IMR-90 (cell line): ENCODE results near the gene CKAP2L. TPM values are rescaled to one million over a fixed set of nuclear protein-coding genes. Genes with fewer than 3 reads are reported as not detected.

Experiments
- ATAC-seq: fragments of 200-7000 bp; cut with Tn5 transposase; 2 replicates; pipeline ENCODE4 v1.9.1; 2020; ENCODE audit warnings: low read depth, mild to moderate bottlenecking, moderate library complexity
- BruUV-seq: library from RNA; stranded (reverse); fragments of 400-500 nt; replicated peaks from 2 replicates; lab custom pipeline; 2021; lab: Mats Ljungman, UMichigan
- CTCF ChIA-PET: fragments of 300-600 bp; formaldehyde crosslinking; extraction: SDS; loops from one replicate; lab custom pipeline; 2021; ENCODE audit warnings: antibody characterized with exemption; lab: Yijun Ruan, JAX
- POLR2A ChIA-PET: fragments of 300-600 bp; sonication (Branson Sonifier 250); formaldehyde crosslinking; loops from one replicate; lab custom pipeline; 2022; ENCODE audit warnings: antibody characterized with exemption; ENCODE audit not compliant: unreplicated experiment; lab: Charles Lee
- DNase-seq: peaks from one replicate; pipeline ENCODE4 v3.0.0; 2013
- H2AFZ ChIP-seq: replicated peaks from 2 replicates; pipeline ENCODE3; 2013; ENCODE audit warnings: low read length, mild to moderate bottlenecking; ENCODE audit not compliant: poor library complexity
- H2AK5ac ChIP-seq: 2 replicates; pipeline ENCODE4 v1.6.1; 2013; ENCODE audit warnings: low read depth, low read length, inconsistent platforms
- H2AK9ac ChIP-seq: replicated peaks from 2 replicates; pipeline ENCODE3; 2013; ENCODE audit warnings: mild to moderate bottlenecking, low read depth, low read length, moderate library complexity; ENCODE audit not compliant: poor library complexity
- H2BK120ac ChIP-seq: 2 replicates; pipeline ENCODE4 v1.6.1; 2013; ENCODE audit warnings: low read depth, low read length, inconsistent platforms
- H2BK15ac ChIP-seq: 3 replicates; pipeline ENCODE4 v1.6.1; 2013; ENCODE audit warnings: low read depth, low read length, inconsistent platforms
- H2BK20ac ChIP-seq: 2 replicates; pipeline ENCODE4 v1.6.1; 2013; ENCODE audit warnings: low read depth, mild to moderate bottlenecking, inconsistent platforms, low read length, moderate library complexity
- H2BK5ac ChIP-seq: 2 replicates; pipeline ENCODE4 v1.6.1; 2013; ENCODE audit warnings: mild to moderate bottlenecking, low read depth, low read length, inconsistent platforms; ENCODE audit not compliant: poor library complexity, severe bottlenecking
- H3K14ac ChIP-seq: replicated peaks from 2 replicates; pipeline ENCODE4 v1.6.1; 2013; ENCODE audit warnings: low read depth, low read length, inconsistent platforms
- H3K18ac ChIP-seq: 2 replicates; pipeline ENCODE4 v1.6.1; 2013; ENCODE audit warnings: low read depth, low read length, control low read depth
- H3K23ac ChIP-seq: 2 replicates; pipeline ENCODE4 v1.6.1; 2013; ENCODE audit warnings: low read depth, low read length, inconsistent platforms
- H3K27ac ChIP-seq: 2 replicates; pipeline ENCODE4 v1.5.1; 2013; ENCODE audit warnings: mild to moderate bottlenecking, control low read depth, low read length; ENCODE audit not compliant: insufficient read depth
- H3K27me3 ChIP-seq: 2 replicates; pipeline ENCODE4 v1.6.1; 2013; ENCODE audit warnings: low read length; ENCODE audit not compliant: control insufficient read depth, insufficient read depth
- H3K36me3 ChIP-seq: 2 replicates; pipeline ENCODE4 v1.6.1; 2013; ENCODE audit warnings: low read length, mixed read lengths; ENCODE audit not compliant: control insufficient read depth, insufficient read depth
- H3K4ac ChIP-seq: 2 replicates; pipeline ENCODE4 v1.6.1; 2013; ENCODE audit warnings: low read depth, low read length, inconsistent platforms
- H3K4me1 ChIP-seq: 2 replicates; pipeline ENCODE4 v1.6.1; 2013; ENCODE audit warnings: low read length, mixed read lengths; ENCODE audit not compliant: control insufficient read depth, insufficient read depth
- H3K4me2 ChIP-seq: 2 replicates; pipeline ENCODE4 v1.6.1; 2013; ENCODE audit warnings: low read depth, mild to moderate bottlenecking, control low read depth, low read length, moderate library complexity
- H3K4me3 ChIP-seq: 2 replicates; pipeline ENCODE4 v1.5.1; 2013; ENCODE audit warnings: low read depth, mild to moderate bottlenecking, control low read depth, low read length, moderate library complexity; ENCODE audit not compliant: insufficient read depth
- H3K56ac ChIP-seq: 2 replicates; pipeline ENCODE4 v1.6.1; 2013; ENCODE audit warnings: low read length, inconsistent platforms; ENCODE audit not compliant: insufficient read depth; ENCODE audit errors: extremely low read depth
- H3K79me1 ChIP-seq, 2 experiments: 2 replicates each; pipeline ENCODE4 v1.6.1; 2013; ENCODE audit warnings: low read length in 2 of 2, inconsistent platforms in 1 of 2, low read depth in 1 of 2
- H3K9ac ChIP-seq: 2 replicates; pipeline ENCODE4 v1.6.1; 2013; ENCODE audit warnings: low read depth, low read length, control low read depth
- H3K9me1 ChIP-seq: 2 replicates; pipeline ENCODE4 v1.6.1; 2013; ENCODE audit warnings: low read length, inconsistent platforms; ENCODE audit not compliant: insufficient read depth
- H3K9me3 ChIP-seq: 2 replicates; pipeline ENCODE4 v1.6.1; 2013; ENCODE audit warnings: low read length; ENCODE audit not compliant: control insufficient read depth, insufficient read depth
- H4K20me1 ChIP-seq: 2 replicates; pipeline ENCODE4 v1.6.1; 2013; ENCODE audit warnings: low read length, inconsistent platforms; ENCODE audit not compliant: insufficient read depth
- H4K5ac ChIP-seq: 2 replicates; pipeline ENCODE4 v1.6.1; 2013; ENCODE audit warnings: mild to moderate bottlenecking, low read depth, low read length, control low read depth
- H4K8ac ChIP-seq, 2 experiments: 2 replicates each; pipeline ENCODE4 v1.6.1; 2013; ENCODE audit warnings: low read depth in 2 of 2, low read length in 2 of 2, control low read depth in 1 of 2, inconsistent platforms in 1 of 2
- H4K91ac ChIP-seq: 2 replicates; pipeline ENCODE4 v1.6.1; 2013; ENCODE audit warnings: low read depth, low read length, inconsistent platforms; ENCODE audit not compliant: insufficient read depth
- FOS ChIP-seq: fragments of 150-350 bp; IDR thresholded peaks from 2 replicates; pipeline ENCODE4 v1.6.1; 2016; ENCODE audit warnings: low read depth, low read length
- NFE2L2 ChIP-seq: fragments of 150-350 bp; IDR thresholded peaks from 2 replicates; pipeline ENCODE4 v1.6.1; 2016; ENCODE audit warnings: low read depth, mild to moderate bottlenecking, low read length
- WGBS, 2 experiments: methylation state at CpG; one replicate each; pipeline versions ENCODE4 v1.1.5 to v1.1.7; 2013; ENCODE audit warnings: missing lambda C conversion rate in 2 of 2; ENCODE audit not compliant: insufficient read length in 1 of 2; ENCODE audit errors: extremely low coverage in 2 of 2; 5-methylcytosine and 5-hydroxymethylcytosine counted together
- dilution Hi-C: fragments of 300-500 bp; cut with HindIII; formaldehyde crosslinking; loops from one replicate; pipeline ENCODE4 v1.14.3; 2018; ENCODE audit warnings: low sequenced_read_pairs; ENCODE audit not compliant: unreplicated experiment
- in situ Hi-C: fragments of 300-500 bp; cut with MboI; formaldehyde crosslinking; loops from 3 replicates; pipeline ENCODE4 v1.14.3; 2019; ENCODE audit warnings: low sequenced_read_pairs, inconsistent platforms, mixed read lengths
- intact Hi-C: fragments of 100-400 bp; cut with micrococcal nuclease; formaldehyde crosslinking; loops from 2 replicates; pipeline ENCODE4 v1.10.0; 2022
- polyA plus RNA-seq, 3 experiments: library from polyadenylated mRNA; depleted of rRNA; stranded (reverse); fragments of >200 nt; gene quantifications; 2 replicates each; pipeline ENCODE4 v1.2.3, GENCODE V29; 2012; ENCODE audit warnings: low replicate concordance in 1 of 3
- total RNA-seq: library from RNA; depleted of rRNA; stranded (reverse); fragments of >200 nt; gene quantifications from 2 replicates; pipeline ENCODE4 v1.2.3, GENCODE V29; 2012

The CKAP2L gene
- total and polyA plus RNA-seq, 2 of the 4 experiments (the other 2 are of a cell fraction), result 6.4 to 9.9 TPM

DNA sequence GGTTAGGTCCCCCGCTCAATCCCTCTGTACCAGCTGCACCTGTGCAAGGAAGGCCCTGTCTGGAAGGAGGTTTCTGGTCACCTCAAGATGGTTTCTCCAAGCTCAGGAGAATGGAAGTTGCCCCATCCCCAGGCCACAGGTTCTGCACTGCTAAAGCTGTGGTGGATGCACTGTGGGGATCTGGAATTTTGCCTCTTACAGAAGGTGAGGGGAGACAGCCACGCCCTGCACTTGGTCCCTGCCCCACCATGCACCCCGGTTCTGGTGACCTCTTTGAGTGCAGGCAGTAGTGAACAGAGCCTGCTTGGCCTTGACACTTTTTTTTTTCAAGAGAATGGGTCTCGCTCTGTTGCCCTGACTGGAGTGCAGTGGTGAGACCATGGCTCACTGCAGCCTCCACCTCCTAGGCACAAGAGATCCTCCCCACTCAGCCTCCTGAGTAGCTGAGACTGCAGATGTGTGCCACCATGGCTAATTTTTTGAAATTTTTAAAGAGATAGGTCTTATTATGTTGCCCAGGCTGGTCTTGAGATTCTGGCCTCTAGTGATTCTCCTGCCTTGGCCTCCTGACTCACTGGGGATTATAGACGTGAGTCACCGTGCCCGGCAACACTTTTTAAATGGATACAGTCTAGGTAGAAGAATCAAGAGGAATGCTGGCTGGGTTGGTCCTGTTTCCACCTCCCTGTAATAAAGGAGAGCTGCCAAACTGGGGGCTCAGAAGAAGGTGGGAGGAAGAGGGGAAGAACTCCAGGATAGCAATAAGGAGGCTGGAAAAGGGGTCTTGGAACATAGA, 49.4 kb downstream of the CKAP2L start:
- ATAC-seq, result no peak
- WGBS, 2 experiments, result 50% methylated on average over 2 of the region's 7 CpGs; no CpG with 5 or more reads in 1 of the 2 experiments
- Histone ChIP-seq H3K27me3 (peaks cover 2% of the 10 kb centered on the region; the same call in 1 of the 2 replicates), H3K18ac (no peak overlapping the region), H3K36me3 (no peaks in the 10 kb centered on the region), H3K23ac (no peak overlapping the region), H4K20me1 (no peaks in the 10 kb centered on the region), H3K4me2 (no peak overlapping the region), H3K56ac (no peak overlapping the region), H3K4me3 (no peak overlapping the region), H3K9me3 (no peaks in the 10 kb centered on the region), H2AK5ac (no peak overlapping the region; the same call in 1 of the 2 replicates), H2AK9ac (no peak overlapping the region), H3K79me1 (no peaks in the 10 kb centered on the region), H2AFZ (peak overlapping the region; percentile 25), H2BK120ac (no peak overlapping the region), H4K91ac (no peak overlapping the region), H3K9me1 (peaks cover 7% of the 10 kb centered on the region), H4K8ac (no peak overlapping the region), H3K9ac (no peak overlapping the region), H2BK15ac (no peak overlapping the region; the same call in 2 of the 3 replicates), H4K5ac (no peak overlapping the region), H2BK5ac (no peak overlapping the region), H3K4me1 (peaks cover 8% of the 10 kb centered on the region), H2BK20ac (no peak overlapping the region), H3K4ac (no peak overlapping the region), H3K14ac (no peak overlapping the region), H3K27ac (no peak overlapping the region)
- no TSS peak for BruUV-seq
- in situ Hi-C loops, result no loop called here
- intact Hi-C loops, result no loop called here
- ChIA-PET CTCF (interaction anchor here (0.6 kb wide), 1 partner anchor 115 kb away, joined by 4 read pairs; no protein-coding TSS in a partner anchor), POLR2A (interaction anchor here (0.6 kb wide), 2 partner anchors 60 to 203 kb away, joined by 7 to 9 read pairs; no protein-coding TSS in a partner anchor)
- dilution Hi-C loops, result no loop called here
- no peak for TF ChIP-seq NFE2L2
- peak; percentile 47 for TF ChIP-seq FOS
- DNase-seq, result peak; percentile 61
